GM13977 (cell line): ENCODE measurements around the gene SLC9A6.
"Not testable (repeated sequence)": the region's sequence is repeated elsewhere in the genome, so short reads cannot be mapped to it uniquely, and the experiment has no call there.

Experiments
- DNase-seq: peaks from one replicate; pipeline ENCODE4 v3.0.0; 2012; ENCODE audit warnings: low spot score
- CTCF ChIP-seq: IDR thresholded peaks from 2 replicates; pipeline ENCODE4 v1.5.1; 2012; ENCODE audit warnings: mild to moderate bottlenecking, control low read depth; ENCODE audit not compliant: insufficient read depth; ENCODE audit errors: extremely low read depth, missing control alignments
- in situ Hi-C: fragments of 300-500 bp; cut with MboI; formaldehyde crosslinking; loops from one replicate; pipeline ENCODE4 v1.12.0; 2022; ENCODE audit warnings: low sequenced_read_pairs, low pct_unique_long_range_greater_than_20kb, mixed read lengths, inconsistent platforms; ENCODE audit not compliant: unreplicated experiment

SLC9A6 gene

DNA sequence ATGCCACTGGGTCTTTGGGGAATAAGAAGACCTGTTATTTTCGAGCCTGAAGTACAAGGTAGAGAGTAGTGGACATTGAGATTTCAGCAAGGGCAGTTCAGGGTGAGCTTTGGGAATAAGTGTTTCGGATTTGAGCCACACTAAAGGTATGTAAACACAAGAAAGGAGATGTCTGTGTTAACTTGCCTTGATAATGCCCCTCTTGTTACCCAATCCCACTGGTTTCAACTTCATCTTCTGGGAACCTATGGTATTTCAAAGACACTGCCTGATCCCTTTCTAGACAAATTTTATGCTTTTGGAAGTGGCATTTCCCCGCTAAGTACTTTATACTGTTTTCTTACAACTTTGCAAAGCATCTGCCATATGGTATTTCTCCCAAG lies 79.4 kb downstream of the SLC9A6 start:
- no peak for TF ChIP-seq CTCF
- in situ Hi-C loops: no loop called here
- DNase-seq: no peak

DNA sequence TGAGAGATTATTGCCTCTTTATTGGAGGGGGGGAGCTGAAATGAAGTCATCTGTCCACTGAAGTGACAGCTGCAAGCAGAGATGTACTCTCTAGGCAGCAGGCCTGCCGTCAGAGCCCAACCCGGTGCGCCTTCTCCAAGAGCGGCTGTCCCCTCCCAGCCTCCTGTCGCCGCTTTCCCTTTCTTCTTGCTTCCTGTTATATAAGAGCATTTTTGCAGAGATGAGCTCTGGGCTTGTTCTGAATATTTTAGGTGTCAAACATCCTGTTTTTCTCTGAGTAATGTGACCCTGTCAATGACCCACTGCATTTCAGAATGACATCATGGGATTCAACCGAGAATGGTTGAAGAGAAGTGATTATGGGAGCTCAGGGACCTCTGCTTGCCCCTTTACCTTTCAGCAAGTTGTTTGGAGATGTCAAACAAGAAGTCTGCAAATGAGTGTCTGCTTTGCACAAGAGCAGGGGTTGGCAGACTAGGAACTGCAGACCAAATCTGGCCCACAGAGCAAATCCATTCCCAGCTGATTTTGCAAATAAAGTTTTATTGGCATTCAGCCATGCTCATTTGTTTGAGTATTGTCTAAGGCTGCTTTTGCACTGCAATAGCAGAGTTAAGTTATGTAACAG lies 79.9 kb downstream of the SLC9A6 start:
- no peak for DNase-seq
- in situ Hi-C loops: no loop called here
- no peak for TF ChIP-seq CTCF

GRCh38 chrX:136067097-136067496 lies 81.9 kb downstream of the SLC9A6 start:
- DNase-seq: no peak
- in situ Hi-C loops: no loop called here
- TF ChIP-seq CTCF: no peak

DNA sequence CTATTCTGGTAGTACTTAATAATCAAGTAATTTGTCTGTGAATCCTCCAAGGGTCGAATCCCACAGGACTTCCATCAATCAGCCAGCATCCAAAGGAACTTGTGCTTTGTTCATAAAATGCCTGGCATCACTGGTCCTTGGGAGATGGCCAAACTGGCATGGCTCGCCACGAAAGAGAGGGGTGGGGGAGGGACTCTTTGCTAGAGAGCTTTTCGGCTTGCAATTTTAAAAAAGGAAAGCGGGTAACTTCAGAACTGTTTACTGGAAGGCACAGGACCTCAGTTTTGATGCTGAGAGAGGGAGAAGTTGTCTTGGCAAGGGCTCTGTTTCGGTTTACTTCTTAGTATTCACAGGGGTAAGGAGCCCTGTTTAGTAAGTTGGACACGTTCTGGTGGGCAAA lies 82.7 kb downstream of the SLC9A6 start:
- in situ Hi-C loops: no loop called here
- TF ChIP-seq CTCF: no peak
- DNase-seq: no peak

DNA sequence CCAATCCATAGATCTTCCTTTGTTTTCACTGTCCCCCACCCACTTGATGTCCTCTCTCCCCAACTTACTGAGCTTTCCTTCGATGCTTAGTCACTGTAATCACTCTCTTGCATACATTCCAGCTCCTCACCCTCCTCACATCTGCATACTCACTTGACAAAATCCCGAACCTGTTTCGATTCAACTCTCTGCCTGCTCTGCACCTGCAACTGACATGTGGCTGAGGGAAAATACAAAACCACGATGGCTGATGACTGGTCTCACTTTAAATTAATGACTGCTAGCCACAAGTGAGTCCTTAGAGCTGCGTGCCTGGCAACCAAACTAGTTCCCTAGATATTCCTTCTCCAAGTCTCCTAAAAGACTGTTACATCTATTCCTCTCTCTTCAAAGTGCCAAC lies 91.7 kb downstream of the SLC9A6 start:
- DNase-seq: no peak
- TF ChIP-seq CTCF: no peak
- in situ Hi-C loops: no loop called here

DNA sequence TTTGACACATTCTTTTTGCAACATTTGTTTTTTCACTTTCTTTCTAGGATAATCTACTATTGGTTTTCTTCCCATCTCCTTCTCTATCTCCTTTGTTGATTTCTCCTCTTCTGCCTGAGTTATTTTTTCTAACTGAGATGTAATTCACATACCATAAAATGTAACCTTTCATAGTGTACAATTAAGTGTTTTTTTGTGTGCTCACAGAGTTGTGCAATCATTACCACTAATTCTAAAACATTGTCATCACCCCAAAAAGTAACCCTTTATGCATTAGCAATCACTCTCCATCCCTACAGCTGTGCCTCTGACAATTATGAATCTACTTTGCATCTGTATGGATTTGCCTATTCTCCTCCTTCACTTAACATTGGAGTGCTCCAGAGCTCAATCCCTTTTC lies 95.5 kb downstream of the SLC9A6 start:
- DNase-seq: no peak
- TF ChIP-seq CTCF: no peak
- in situ Hi-C loops: no loop called here

- no peak for DNase-seq
- in situ Hi-C loops: no loop called here
- TF ChIP-seq CTCF: no peak
Observed at GRCh38 chrX:136086521-136086920, 101.3 kb downstream of the SLC9A6 start.

- DNase-seq, in situ Hi-C loops: not testable (repeated sequence)
Observed at GRCh38 chrX:136091898-136092297, 106.7 kb downstream of the SLC9A6 start.
